Glutamatergic neuron (in vitro differentiated cells): Measurements from ENCODE around the gene RGR. TPM values are rescaled to one million over a fixed set of nuclear protein-coding genes. Genes with fewer than 3 reads are reported as not detected.

Source experiments
- DNase-seq: peaks from one replicate; pipeline ENCODE4 v3.0.0; 2022
- H3K27ac Mint-ChIP-seq: one replicate; pipeline ENCODE4 v1.8.0; 2020; ENCODE audit warnings: mild to moderate bottlenecking, mixed read lengths, inconsistent platforms; ENCODE audit not compliant: unreplicated experiment
- H3K27me3 Mint-ChIP-seq: one replicate; pipeline ENCODE4 v1.8.0; 2020; ENCODE audit warnings: mild to moderate bottlenecking, moderate library complexity, mixed read lengths, inconsistent platforms; ENCODE audit not compliant: unreplicated experiment
- H3K36me3 Mint-ChIP-seq: one replicate; pipeline ENCODE4 v1.8.0; 2020; ENCODE audit warnings: mild to moderate bottlenecking, mixed read lengths, inconsistent platforms; ENCODE audit not compliant: unreplicated experiment
- H3K4me1 Mint-ChIP-seq: one replicate; pipeline ENCODE4 v1.8.0; 2020; ENCODE audit warnings: mild to moderate bottlenecking, low read depth, mixed read lengths, inconsistent platforms; ENCODE audit not compliant: unreplicated experiment
- H3K4me3 Mint-ChIP-seq: one replicate; pipeline ENCODE4 v1.8.0; 2020; ENCODE audit warnings: mild to moderate bottlenecking, mixed read lengths, inconsistent platforms; ENCODE audit not compliant: unreplicated experiment
- H3K9me3 Mint-ChIP-seq: one replicate; pipeline ENCODE4 v1.8.0; 2020; ENCODE audit warnings: mild to moderate bottlenecking, moderate library complexity, mixed read lengths, inconsistent platforms; ENCODE audit not compliant: unreplicated experiment
- total RNA-seq: library from RNA; stranded (reverse); fragmentation: NEBNext Ultra II Directional; extraction: Animal tissue kit (Norgen Biotek cat#: 25700); gene quantifications from one replicate; pipeline ENCODE4 v1.2.1, GENCODE V29; 2021; ENCODE audit not compliant: unreplicated experiment
- TF ChIP-seq, protein P1 (sequence below): fragments of 200-600 bp; sonication (generic); IDR thresholded peaks from one replicate; pipeline ENCODE4 v1.5.0; 2021; ENCODE audit not compliant: partially characterized antibody, unreplicated experiment

Gene RGR
- total RNA-seq, 1 donor from 2014 or later, result not detected

DNA sequence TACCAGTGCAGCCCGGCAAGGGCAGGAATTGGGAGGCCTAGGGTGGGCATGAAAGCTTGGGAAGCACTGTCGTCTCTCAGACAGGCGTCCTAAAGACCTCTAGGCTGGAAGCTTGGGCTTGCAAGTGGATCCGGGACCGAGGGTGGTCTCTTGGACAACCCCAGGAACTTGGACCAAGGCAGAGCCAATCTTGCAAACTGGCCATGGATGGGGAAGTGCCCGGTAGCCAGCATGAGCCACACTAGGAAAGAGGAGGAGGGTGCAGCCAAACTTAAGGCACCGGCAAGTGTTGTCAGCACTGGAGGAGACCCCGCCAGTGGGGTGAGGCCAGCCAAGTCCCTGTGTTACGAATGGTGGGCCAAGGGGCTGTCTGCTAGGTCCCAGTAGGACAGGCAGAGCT is 28.0 kb upstream of the RGR start:
- TF ChIP-seq, protein P1, sequence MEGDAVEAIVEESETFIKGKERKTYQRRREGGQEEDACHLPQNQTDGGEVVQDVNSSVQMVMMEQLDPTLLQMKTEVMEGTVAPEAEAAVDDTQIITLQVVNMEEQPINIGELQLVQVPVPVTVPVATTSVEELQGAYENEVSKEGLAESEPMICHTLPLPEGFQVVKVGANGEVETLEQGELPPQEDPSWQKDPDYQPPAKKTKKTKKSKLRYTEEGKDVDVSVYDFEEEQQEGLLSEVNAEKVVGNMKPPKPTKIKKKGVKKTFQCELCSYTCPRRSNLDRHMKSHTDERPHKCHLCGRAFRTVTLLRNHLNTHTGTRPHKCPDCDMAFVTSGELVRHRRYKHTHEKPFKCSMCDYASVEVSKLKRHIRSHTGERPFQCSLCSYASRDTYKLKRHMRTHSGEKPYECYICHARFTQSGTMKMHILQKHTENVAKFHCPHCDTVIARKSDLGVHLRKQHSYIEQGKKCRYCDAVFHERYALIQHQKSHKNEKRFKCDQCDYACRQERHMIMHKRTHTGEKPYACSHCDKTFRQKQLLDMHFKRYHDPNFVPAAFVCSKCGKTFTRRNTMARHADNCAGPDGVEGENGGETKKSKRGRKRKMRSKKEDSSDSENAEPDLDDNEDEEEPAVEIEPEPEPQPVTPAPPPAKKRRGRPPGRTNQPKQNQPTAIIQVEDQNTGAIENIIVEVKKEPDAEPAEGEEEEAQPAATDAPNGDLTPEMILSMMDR, result no peak
- peaks cover 4% of the 10 kb centered on the region for H3K9me3 Mint-ChIP-seq
- peaks cover 7% of the 10 kb centered on the region for H3K27me3 Mint-ChIP-seq
- H3K27ac Mint-ChIP-seq, result no peak overlapping the region
- H3K36me3 Mint-ChIP-seq, result no peaks in the 10 kb centered on the region
- no peak overlapping the region for H3K4me3 Mint-ChIP-seq
- peaks cover 3% of the 10 kb centered on the region for H3K4me1 Mint-ChIP-seq
- no peak for DNase-seq

DNA sequence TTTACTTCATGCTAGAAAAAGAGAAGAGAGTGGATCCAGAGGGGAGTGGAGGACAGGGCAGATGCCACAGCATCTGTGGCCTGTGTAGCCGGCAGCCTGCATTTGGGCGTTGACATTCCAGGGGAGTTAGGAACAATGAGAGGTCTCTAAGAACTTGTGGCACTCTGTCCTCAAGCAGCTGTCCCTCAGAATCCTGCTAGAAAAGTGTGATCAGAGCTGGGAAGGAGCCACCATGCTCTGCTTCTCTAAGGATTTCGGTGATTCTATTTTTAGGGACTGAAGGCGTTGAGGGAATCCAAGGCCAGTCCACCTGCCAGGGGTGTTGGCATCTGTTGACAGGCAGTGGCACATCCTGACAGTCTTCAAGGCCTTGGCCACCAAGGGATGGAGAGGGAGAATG is 27.1 kb upstream of the RGR start:
- no peaks in the 10 kb centered on the region for H3K36me3 Mint-ChIP-seq
- TF ChIP-seq, protein P1, result no peak
- DNase-seq, result no peak
- H3K4me1 Mint-ChIP-seq, result peaks cover 3% of the 10 kb centered on the region
- peaks cover 4% of the 10 kb centered on the region for H3K9me3 Mint-ChIP-seq
- no peak overlapping the region for H3K4me3 Mint-ChIP-seq
- peaks cover 7% of the 10 kb centered on the region for H3K27me3 Mint-ChIP-seq
- H3K27ac Mint-ChIP-seq, result no peak overlapping the region

DNA sequence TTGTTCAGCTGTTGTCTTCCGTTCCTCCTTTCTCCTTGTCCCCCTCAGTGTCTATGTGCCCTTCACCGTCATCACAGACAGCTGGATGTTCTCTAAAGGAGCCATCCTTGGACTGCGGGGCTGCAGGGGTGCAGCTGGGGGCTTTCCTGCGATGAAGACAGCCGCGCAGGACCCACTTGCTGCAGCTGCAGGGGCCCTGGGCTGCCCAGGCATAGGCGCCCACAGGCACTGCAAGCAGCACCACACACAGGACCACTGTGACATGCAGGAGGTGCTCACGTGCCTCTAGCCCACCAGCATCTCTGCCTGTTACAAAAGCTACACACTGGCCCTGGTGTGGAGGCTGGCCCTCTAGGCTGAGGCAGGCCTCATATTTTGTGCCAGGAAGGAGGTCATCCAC is 22.9 kb upstream of the RGR start:
- Mint-ChIP-seq H3K36me3 (no peaks in the 10 kb centered on the region), H3K4me3 (no peak overlapping the region), H3K27me3 (peaks cover 5% of the 10 kb centered on the region), H3K27ac (no peak overlapping the region), H3K4me1 (peaks cover 9% of the 10 kb centered on the region), H3K9me3 (peaks cover 4% of the 10 kb centered on the region)
- DNase-seq, result no peak
- TF ChIP-seq, protein P1, result no peak

DNA sequence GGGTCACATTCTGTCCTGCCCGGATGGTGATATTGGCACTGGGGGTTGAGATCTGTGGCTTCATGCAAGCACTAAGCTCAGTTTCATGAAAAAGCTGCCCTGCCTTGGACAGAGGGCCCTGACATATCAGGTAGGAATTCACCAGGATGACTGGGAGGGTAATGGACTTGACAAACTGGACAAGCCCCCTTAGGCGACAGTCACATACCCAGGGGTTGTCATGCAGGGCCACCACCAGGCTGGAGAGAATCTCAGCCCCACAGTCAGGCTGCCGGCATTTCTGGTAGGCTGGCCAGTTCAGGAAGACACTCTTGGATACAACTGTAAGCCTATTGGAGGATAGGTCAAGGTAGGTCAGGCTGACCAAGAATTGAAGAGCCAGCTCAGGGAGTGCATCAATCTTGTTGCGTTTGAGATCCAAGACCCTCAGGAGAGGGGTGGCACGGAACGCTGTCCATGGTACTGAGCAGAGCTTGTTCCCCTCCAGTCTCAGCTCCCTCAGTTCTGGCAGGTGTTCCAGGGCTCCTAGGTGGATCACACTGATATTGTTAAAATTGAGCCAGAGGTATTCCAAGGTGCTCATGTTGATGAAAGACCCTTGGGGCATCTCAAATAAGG is 20.3 kb upstream of the RGR start:
- Mint-ChIP-seq H3K4me1 (peaks cover 6% of the 10 kb centered on the region), H3K4me3 (no peak overlapping the region), H3K36me3 (no peaks in the 10 kb centered on the region), H3K27ac (no peak overlapping the region), H3K27me3 (peaks cover 5% of the 10 kb centered on the region), H3K9me3 (no peaks in the 10 kb centered on the region)
- TF ChIP-seq, protein P1, result no peak
- no peak for DNase-seq

DNA sequence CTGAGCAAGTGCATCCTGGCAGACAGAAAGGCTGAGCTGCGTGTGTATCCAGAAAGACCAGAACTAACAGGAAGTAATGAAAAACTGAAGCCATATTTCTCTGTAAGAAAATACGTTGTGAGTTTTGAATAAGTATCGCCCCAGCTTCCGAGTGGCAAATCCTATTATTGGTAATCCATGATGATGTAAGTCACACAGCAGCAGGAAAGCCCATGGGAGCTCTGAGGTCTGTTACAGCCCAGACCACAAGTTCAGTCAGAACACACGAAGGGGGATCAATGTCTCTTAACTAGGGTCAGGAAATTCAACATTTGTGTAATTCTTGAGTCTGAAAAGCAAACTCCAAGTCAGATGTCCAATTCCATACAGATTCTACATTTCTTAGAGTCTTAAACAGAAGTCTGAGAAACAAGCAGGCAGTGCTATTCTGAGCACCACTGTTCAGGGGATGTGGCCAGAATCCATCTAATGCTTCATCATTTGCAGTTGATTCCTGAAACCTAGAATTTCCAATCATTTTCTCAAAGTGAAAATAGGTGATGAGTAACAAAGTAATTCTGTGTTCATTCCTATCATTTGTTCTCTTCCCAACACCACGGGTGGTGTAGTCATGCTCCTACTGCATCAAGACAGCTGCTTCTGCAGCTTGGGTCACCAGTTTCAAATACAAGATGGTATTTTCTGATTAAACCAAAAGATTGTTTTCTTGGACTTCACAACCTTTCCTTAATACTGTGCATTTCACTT is 19.3 kb upstream of the RGR start, which contains the start of gene LRIT2:
Gene LRIT2, minus strand, starts transcription at position 118 of the 747 bp plus-strand sequence. Its CDS starts 24 bp downstream, at position 94.
- H3K9me3 Mint-ChIP-seq, result no peaks in the 10 kb centered on the region
- H3K27ac Mint-ChIP-seq, result peak within 1 kb of the TSS; percentile 36
- peak within 1 kb of the TSS; percentile 10 for H3K4me3 Mint-ChIP-seq
- peaks cover 6% of the 10 kb centered on the region for H3K4me1 Mint-ChIP-seq
- H3K36me3 Mint-ChIP-seq, result no peaks in the 10 kb centered on the region
- DNase-seq, result no peak
- TF ChIP-seq, protein P1, result no peak
- peaks cover 3% of the 10 kb centered on the region for H3K27me3 Mint-ChIP-seq
